GM12878 (cell line): ENCODE results near the gene NEB. TPM values are rescaled to one million over a fixed set of nuclear protein-coding genes. Genes with fewer than 3 reads are reported as not detected.

Source experiments
- ATAC-seq: fragments of 200-7000 bp; cut with Tn5 transposase; 3 replicates; pipeline ENCODE4 v1.9.1; 2020; ENCODE audit warnings: mild to moderate bottlenecking, moderate library complexity
- BruUV-seq: library from RNA; stranded (reverse); fragments of 400-500 nt; replicated peaks from 2 replicates; lab custom pipeline; 2021; lab: Mats Ljungman, UMichigan
- CTCF ChIA-PET: fragments of 300-600 bp; sonication (Branson Sonifier 250); formaldehyde crosslinking; extraction: SDS; loops from one replicate; lab custom pipeline; 2021; ENCODE audit warnings: inconsistent platforms; lab: Yijun Ruan, JAX
- POLR2A ChIA-PET: fragments of 350-600 bp; formaldehyde crosslinking; extraction: SDS; loops from one replicate; lab custom pipeline; 2021; ENCODE audit warnings: inconsistent platforms; lab: Charles Lee
- RAD21 ChIA-PET: fragments of 300-600 bp; sonication (Branson Sonifier 250); formaldehyde crosslinking; loops from one replicate; lab custom pipeline; 2023; ENCODE audit warnings: antibody characterized with exemption; ENCODE audit not compliant: unreplicated experiment; lab: Charles Lee
- SMC1A ChIA-PET: fragments of 300-600 bp; sonication (Branson Sonifier 250); formaldehyde crosslinking; loops from one replicate; lab custom pipeline; 2023; ENCODE audit not compliant: unreplicated experiment, uncharacterized antibody; lab: Charles Lee
- DNase-seq: peaks from one replicate; pipeline ENCODE4 v3.0.0-alpha.2; 2011; ENCODE audit warnings: low read depth, low spot score
- FAIRE-seq: peaks from 3 replicates; lab custom pipeline; 2011; peaks lifted over from hg19 to GRCh38; lab: Jason Lieb, UNC
- H2AFZ ChIP-seq: 2 replicates; pipeline ENCODE4 v1.6.0; 2011; ENCODE audit warnings: low read depth, low read length, control low read depth; ENCODE audit not compliant: control insufficient read depth
- H3K27ac ChIP-seq: 2 replicates; pipeline ENCODE4 v1.5.1; 2011; ENCODE audit warnings: control low read depth; ENCODE audit not compliant: control insufficient read depth, insufficient read depth
- H3K27me3 ChIP-seq, 2 experiments: replicated peaks in 1 of 2; 2 replicates each; pipeline versions ENCODE4 v1.6.0 to v1.6.1; 2011; ENCODE audit warnings: low read length in 1 of 2; ENCODE audit not compliant: control insufficient read depth in 2 of 2, insufficient read depth in 2 of 2
- H3K36me3 ChIP-seq, 2 experiments: 2 replicates each; pipeline ENCODE4 v1.5.1; 2011; ENCODE audit warnings: low read length in 1 of 2; ENCODE audit not compliant: control insufficient read depth in 2 of 2, insufficient read depth in 2 of 2
- H3K4me1 ChIP-seq: 2 replicates; pipeline ENCODE4 v1.6.1; 2011; ENCODE audit warnings: mild to moderate bottlenecking, low read length, moderate library complexity, mixed read lengths; ENCODE audit not compliant: control insufficient read depth, insufficient read depth
- H3K4me2 ChIP-seq: 2 replicates; pipeline ENCODE4 v1.6.0; 2011; ENCODE audit warnings: control low read depth; ENCODE audit not compliant: control insufficient read depth, insufficient read depth
- H3K4me3 ChIP-seq: fragments of 200-600 bp; sonication (generic); 2 replicates; pipeline ENCODE4 v1.5.1; 2016
- H3K79me2 ChIP-seq: 2 replicates; pipeline ENCODE4 v1.6.0; 2011; ENCODE audit warnings: low read length; ENCODE audit not compliant: control insufficient read depth, insufficient read depth
- H3K9ac ChIP-seq: 2 replicates; pipeline ENCODE4 v1.8.0; 2011; ENCODE audit warnings: low read length, control low read depth, mixed read lengths; ENCODE audit not compliant: control insufficient read depth, insufficient read depth
- H3K9me3 ChIP-seq: replicated peaks from 3 replicates; pipeline ENCODE4 v1.5.1; 2011; ENCODE audit warnings: mild to moderate bottlenecking, low read length; ENCODE audit not compliant: control insufficient read depth, insufficient read depth
- H4K20me1 ChIP-seq: 2 replicates; pipeline ENCODE4 v1.6.0; 2011; ENCODE audit not compliant: control insufficient read depth, insufficient read depth
- BACH1 ChIP-seq: fragments of 450-650 bp; IDR thresholded peaks from 2 replicates; pipeline ENCODE4 v1.6.1; 2017; ENCODE audit warnings: mild to moderate bottlenecking, borderline replicate concordance
- CBX5 ChIP-seq: sonication (generic); IDR thresholded peaks from 2 replicates; pipeline ENCODE4 v1.6.1; 2016; ENCODE audit warnings: low read depth, moderate library complexity, mild to moderate bottlenecking, inconsistent platforms
- IKZF1 ChIP-seq: fragments of 450-650 bp; conservative IDR thresholded peaks from 2 replicates; pipeline ENCODE4 v1.6.1; 2017; ENCODE audit warnings: antibody characterized with exemption, mild to moderate bottlenecking
- LARP7 ChIP-seq: fragments of 450-650 bp; IDR thresholded peaks from 2 replicates; pipeline ENCODE4 v1.6.1; 2017; ENCODE audit warnings: mild to moderate bottlenecking
- SIX5 ChIP-seq: IDR thresholded peaks from 2 replicates; pipeline ENCODE4 v1.6.1; 2011; ENCODE audit warnings: mild to moderate bottlenecking, low read depth, low read length, moderate library complexity; ENCODE audit not compliant: severe bottlenecking
- STAT3 ChIP-seq: IDR thresholded peaks from 2 replicates; pipeline ENCODE4 v1.6.1; 2011; ENCODE audit warnings: low read depth, low read length, improper control_type of control experiment
- WGBS: methylation state at CpG from one replicate; pipeline ENCODE4 v1.1.6; 2016; ENCODE audit warnings: low lambda C conversion rate; ENCODE audit not compliant: insufficient replicate concordance, insufficient coverage; ENCODE audit errors: missing lambda C conversion rate; 5-methylcytosine and 5-hydroxymethylcytosine counted together
- in situ Hi-C: fragments of 300-500 bp; cut with MboI; formaldehyde crosslinking; loops from 9 replicates; pipeline ENCODE4 v1.14.3; 2018; ENCODE audit warnings: mixed read lengths
- intact Hi-C: fragments of 100-400 bp; cut with micrococcal nuclease; formaldehyde crosslinking; loops from one replicate; pipeline ENCODE4 v1.14.2; 2022; ENCODE audit not compliant: unreplicated experiment
- polyA plus RNA-seq, 11 experiments: library from polyadenylated mRNA; depleted of rRNA in 4 of 11; unstranded in 6 of 11; stranded (reverse) in 5 of 11; fragments of >200 nt; fragmentation: Nextera tagmentation in 4 of 11; fragmentation: Illumina TruSeq in 1 of 11; extraction: Ambion mirVana in 4 of 11; extraction: Trizol in 1 of 11; gene quantifications; 1 replicate in 1 of 11; 2 replicates in 10 of 11; pipeline versions ENCODE4 v1.2.1 to v1.2.3, GENCODE V29; 2011 to 2016; ENCODE audit warnings: inconsistent platforms in 2 of 11, missing spikeins in 2 of 11, low read depth in 1 of 11
- total RNA-seq, 4 experiments: library from RNA; depleted of rRNA in 3 of 4; stranded (reverse); fragments of >200 nt in 3 of 4; fragmentation: Illumina TruSeq in 1 of 4; extraction: Trizol in 1 of 4; gene quantifications; 2 replicates each; pipeline versions ENCODE4 v1.2.1 to v1.2.3, GENCODE V29; 2013 to 2021
- TF ChIP-seq, protein P1 (sequence below): IDR thresholded peaks from 2 replicates; pipeline ENCODE4 v1.6.1; 2011; ENCODE audit warnings: low read depth, low read length, improper control_type of control experiment, borderline replicate concordance
- TF ChIP-seq, protein P2 (sequence below): IDR thresholded peaks from 2 replicates; pipeline ENCODE4 v1.6.1; 2012; ENCODE audit warnings: low read depth, low read length, improper control_type of control experiment
- TF ChIP-seq, protein P3 (sequence below): fragments of 450-650 bp; formaldehyde crosslinking; IDR thresholded peaks from 2 replicates; pipeline ENCODE4 v1.4.0; 2020; ENCODE audit warnings: mild to moderate bottlenecking, moderate library complexity

The NEB gene
- total and polyA plus RNA-seq, 10 of the 15 experiments (the other 5 are each of a cell fraction or from before 2014, with no cell fraction given) = 0.04 to 0.77 (median 0.12) TPM

DNA sequence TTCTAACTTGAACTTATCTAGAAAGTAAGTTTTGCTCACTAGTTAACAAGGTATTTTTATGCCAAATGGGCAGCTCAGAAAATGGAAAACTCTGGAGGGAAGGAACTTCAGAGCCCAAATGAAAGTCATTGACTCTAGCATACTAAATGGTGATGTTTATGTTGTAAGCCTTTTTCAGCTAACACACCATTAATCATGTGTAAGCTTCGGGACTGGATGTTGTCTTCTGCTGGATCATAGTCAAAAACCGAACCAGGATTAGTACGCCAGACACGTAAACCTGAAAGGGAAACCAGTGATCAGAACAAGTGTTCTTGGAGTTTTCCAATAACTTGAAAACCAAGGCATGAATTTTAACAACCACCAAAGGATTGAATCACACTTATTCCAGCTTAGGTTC, 242.8 kb downstream of the NEB start (continued):
- TF ChIP-seq LARP7 (no peak), BACH1 (no peak), IKZF1 (no peak), STAT3 (no peak), CBX5 (no peak)
- TF ChIP-seq, protein P1, sequence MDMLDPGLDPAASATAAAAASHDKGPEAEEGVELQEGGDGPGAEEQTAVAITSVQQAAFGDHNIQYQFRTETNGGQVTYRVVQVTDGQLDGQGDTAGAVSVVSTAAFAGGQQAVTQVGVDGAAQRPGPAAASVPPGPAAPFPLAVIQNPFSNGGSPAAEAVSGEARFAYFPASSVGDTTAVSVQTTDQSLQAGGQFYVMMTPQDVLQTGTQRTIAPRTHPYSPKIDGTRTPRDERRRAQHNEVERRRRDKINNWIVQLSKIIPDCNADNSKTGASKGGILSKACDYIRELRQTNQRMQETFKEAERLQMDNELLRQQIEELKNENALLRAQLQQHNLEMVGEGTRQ = no peak
- TF ChIP-seq, protein P2, sequence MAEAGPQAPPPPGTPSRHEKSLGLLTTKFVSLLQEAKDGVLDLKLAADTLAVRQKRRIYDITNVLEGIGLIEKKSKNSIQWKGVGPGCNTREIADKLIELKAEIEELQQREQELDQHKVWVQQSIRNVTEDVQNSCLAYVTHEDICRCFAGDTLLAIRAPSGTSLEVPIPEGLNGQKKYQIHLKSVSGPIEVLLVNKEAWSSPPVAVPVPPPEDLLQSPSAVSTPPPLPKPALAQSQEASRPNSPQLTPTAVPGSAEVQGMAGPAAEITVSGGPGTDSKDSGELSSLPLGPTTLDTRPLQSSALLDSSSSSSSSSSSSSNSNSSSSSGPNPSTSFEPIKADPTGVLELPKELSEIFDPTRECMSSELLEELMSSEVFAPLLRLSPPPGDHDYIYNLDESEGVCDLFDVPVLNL = no peak

DNA sequence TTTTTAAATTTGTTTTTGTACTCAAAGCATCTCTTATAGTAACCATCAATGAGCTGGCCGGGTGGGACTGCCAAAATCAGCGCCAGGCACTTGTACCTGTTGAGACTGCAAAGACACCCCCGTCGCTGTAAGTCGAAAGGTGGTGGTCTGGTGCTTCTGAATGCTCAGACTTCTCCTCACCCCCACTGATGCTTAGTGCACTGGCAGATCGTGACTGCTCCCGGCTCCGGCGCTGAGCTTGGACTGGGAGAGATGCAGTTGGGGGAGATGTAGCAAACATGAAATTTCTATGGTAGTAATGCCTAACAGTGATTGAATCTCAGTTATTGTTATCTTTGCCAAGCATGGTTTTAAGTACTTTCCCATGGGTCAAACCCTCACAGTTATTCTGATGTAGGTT, 244.0 kb downstream of the NEB start:
- WGBS = over 99% methylated on average over 9 of the region's 9 CpGs
- Histone ChIP-seq H3K36me3 (peaks cover 0 to 4% of the 10 kb centered on the region in 2 experiments; a peak in 1 of 4 replicates), H3K4me3 (no peak overlapping the region), H3K9me3 (peaks cover 3% of the 10 kb centered on the region; the same call in 2 of the 3 replicates), H4K20me1 (no peaks in the 10 kb centered on the region), H3K4me2 (no peak overlapping the region), H3K4me1 (no peaks in the 10 kb centered on the region), H2AFZ (no peak overlapping the region), H3K9ac (no peak overlapping the region), H3K27ac (no peak overlapping the region), H3K27me3 (no peaks in the 10 kb centered on the region), H3K79me2 (no peaks in the 10 kb centered on the region)
- ChIA-PET SMC1A (interaction anchor here (0.9 kb wide), 1 partner anchor 8 kb away, joined by 3 read pairs; no protein-coding TSS in a partner anchor), CTCF (interaction anchor here (1.5 kb wide), 1 partner anchor 250 kb away, joined by 3 read pairs; no protein-coding TSS in a partner anchor), RAD21 (no interaction called here), POLR2A (no interaction called here)
- in situ Hi-C loops = no loop called here
- intact Hi-C loops = no loop called here
- BruUV-seq = no TSS peak
- no peak for DNase-seq
- TF ChIP-seq LARP7 = no peak
- TF ChIP-seq SIX5 = no peak
- TF ChIP-seq, protein P3, sequence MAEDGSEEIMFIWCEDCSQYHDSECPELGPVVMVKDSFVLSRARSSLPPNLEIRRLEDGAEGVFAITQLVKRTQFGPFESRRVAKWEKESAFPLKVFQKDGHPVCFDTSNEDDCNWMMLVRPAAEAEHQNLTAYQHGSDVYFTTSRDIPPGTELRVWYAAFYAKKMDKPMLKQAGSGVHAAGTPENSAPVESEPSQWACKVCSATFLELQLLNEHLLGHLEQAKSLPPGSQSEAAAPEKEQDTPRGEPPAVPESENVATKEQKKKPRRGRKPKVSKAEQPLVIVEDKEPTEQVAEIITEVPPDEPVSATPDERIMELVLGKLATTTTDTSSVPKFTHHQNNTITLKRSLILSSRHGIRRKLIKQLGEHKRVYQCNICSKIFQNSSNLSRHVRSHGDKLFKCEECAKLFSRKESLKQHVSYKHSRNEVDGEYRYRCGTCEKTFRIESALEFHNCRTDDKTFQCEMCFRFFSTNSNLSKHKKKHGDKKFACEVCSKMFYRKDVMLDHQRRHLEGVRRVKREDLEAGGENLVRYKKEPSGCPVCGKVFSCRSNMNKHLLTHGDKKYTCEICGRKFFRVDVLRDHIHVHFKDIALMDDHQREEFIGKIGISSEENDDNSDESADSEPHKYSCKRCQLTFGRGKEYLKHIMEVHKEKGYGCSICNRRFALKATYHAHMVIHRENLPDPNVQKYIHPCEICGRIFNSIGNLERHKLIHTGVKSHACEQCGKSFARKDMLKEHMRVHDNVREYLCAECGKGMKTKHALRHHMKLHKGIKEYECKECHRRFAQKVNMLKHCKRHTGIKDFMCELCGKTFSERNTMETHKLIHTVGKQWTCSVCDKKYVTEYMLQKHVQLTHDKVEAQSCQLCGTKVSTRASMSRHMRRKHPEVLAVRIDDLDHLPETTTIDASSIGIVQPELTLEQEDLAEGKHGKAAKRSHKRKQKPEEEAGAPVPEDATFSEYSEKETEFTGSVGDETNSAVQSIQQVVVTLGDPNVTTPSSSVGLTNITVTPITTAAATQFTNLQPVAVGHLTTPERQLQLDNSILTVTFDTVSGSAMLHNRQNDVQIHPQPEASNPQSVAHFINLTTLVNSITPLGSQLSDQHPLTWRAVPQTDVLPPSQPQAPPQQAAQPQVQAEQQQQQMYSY (CRISPR knock-in tag) = no peak
- no peak for ATAC-seq
- FAIRE-seq = no peak
